Retinal pigment epithelial cell (primary cell): ENCODE data around the gene ZNF507.

Source experiments
- DNase-seq: peaks from one replicate; pipeline ENCODE4 v3.0.0-alpha.2; 2010; ENCODE audit warnings: low read depth
- H3K4me3 ChIP-seq: 2 replicates; pipeline ENCODE4 v1.5.1; 2011; ENCODE audit warnings: mild to moderate bottlenecking, low read length, control low read depth, moderate library complexity
- TF ChIP-seq, protein P1 (sequence below): conservative IDR thresholded peaks from 2 replicates; pipeline ENCODE4 v1.5.1; 2011; ENCODE audit warnings: low read depth, low read length, control low read depth, inconsistent platforms

ZNF507 gene

DNA sequence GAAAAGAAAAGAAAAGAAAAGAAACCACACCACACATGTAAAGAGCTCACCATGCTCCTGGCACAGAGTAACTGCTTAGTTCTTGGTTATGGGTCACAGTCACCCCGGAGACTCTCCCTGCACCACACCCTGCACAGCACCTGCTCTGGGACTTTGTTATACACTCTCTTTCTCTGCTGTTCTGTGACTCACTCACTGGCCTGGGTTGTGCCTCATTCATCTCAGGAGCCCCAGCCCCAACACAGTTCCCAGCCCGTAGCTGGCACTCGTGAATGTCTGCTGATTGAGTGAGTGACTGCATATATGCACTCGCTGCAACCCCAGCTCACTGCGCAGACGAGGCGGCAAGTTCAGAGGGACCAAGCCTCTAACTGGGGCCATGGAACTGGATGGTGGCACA is 22.9 kb upstream of the ZNF507 start:
- no peak for DNase-seq
- H3K4me3 ChIP-seq, result no peak overlapping the region
- TF ChIP-seq, protein P1, sequence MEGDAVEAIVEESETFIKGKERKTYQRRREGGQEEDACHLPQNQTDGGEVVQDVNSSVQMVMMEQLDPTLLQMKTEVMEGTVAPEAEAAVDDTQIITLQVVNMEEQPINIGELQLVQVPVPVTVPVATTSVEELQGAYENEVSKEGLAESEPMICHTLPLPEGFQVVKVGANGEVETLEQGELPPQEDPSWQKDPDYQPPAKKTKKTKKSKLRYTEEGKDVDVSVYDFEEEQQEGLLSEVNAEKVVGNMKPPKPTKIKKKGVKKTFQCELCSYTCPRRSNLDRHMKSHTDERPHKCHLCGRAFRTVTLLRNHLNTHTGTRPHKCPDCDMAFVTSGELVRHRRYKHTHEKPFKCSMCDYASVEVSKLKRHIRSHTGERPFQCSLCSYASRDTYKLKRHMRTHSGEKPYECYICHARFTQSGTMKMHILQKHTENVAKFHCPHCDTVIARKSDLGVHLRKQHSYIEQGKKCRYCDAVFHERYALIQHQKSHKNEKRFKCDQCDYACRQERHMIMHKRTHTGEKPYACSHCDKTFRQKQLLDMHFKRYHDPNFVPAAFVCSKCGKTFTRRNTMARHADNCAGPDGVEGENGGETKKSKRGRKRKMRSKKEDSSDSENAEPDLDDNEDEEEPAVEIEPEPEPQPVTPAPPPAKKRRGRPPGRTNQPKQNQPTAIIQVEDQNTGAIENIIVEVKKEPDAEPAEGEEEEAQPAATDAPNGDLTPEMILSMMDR, result no peak

DNA sequence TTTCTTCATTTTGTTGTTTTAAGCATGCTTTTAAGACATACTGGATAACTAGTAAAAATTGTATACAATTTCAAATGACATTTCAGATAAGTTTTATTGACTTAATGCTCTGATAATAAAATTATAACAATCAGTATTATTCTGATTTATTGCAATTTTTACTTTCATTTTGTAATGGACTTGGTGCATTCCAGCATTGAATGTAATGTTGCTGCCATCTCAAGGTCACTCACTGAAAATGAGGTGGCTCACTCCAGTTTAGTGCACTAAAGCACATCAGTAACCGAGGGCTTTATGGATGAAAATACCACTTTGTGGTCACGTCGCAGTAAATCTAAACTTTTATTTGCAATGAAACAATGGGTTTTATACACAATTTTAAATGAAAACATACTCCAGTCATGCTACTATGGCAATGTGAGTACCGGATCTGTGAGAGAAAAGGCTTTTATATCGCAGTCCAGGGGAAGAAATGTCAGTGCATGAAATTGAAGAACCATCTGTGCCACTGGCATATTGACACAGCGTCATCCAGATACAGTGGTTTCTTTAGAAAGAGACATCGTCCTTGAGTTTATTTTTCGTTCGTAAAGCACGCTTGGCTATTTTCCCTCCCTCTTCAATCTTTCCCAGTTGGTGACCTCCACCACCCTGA is 20.7 kb upstream of the ZNF507 start:
- DNase-seq, result no peak
- no peak overlapping the region for H3K4me3 ChIP-seq
- TF ChIP-seq, protein P1, result no peak

DNA sequence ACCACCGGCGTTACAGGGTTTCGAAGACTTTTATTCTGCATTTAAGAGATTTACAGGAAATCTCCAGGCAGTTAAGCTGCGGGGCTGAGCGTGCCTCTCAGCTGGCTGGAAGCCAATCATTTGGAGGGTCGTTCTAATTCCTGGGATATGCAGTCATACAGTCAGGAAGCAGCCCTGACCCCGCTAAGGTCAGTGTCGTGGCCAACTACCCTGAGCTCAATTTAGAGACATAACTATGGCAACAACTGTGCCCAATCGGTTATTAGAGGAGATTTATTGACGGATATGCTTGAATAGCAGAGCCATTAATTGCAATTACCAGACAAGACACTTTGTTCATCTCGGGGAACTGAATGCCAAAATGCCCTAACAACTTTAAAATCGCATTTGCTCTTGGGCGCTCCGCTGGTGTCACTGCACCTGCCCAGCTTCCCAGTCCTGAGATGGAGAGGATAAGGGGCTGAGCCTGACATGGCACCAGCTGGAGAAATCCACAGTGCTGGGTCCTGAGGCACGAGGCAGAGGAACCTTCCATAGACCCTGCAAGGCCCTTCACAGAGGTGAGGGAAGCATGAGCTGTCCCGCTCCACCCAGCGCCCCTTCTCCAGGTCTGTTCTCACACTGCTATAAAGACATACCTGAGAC is 15.1 kb upstream of the ZNF507 start:
- TF ChIP-seq, protein P1, result no peak
- H3K4me3 ChIP-seq, result no peak overlapping the region
- DNase-seq, result no peak

DNA sequence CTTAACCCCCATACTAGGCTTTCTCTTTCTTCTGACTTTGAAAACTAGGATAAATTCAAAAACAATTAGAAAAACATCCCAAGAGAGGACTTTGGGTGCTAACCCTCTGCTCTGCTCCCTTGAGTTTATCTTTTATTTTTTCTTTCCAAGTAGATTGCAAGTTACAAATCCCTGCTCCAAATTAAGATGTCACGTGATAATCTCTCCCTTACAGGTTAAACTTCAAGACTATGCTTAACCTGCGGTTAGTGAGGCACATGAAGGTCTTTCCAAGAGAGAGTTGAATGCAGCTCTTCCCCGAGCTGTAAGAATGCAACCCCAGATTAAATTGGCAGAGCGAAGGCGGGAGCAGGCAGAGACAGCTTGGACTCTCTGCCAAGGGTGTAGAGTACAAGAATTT is 12.2 kb upstream of the ZNF507 start:
- no peak for DNase-seq
- TF ChIP-seq, protein P1, result no peak
- H3K4me3 ChIP-seq, result no peak overlapping the region

DNA sequence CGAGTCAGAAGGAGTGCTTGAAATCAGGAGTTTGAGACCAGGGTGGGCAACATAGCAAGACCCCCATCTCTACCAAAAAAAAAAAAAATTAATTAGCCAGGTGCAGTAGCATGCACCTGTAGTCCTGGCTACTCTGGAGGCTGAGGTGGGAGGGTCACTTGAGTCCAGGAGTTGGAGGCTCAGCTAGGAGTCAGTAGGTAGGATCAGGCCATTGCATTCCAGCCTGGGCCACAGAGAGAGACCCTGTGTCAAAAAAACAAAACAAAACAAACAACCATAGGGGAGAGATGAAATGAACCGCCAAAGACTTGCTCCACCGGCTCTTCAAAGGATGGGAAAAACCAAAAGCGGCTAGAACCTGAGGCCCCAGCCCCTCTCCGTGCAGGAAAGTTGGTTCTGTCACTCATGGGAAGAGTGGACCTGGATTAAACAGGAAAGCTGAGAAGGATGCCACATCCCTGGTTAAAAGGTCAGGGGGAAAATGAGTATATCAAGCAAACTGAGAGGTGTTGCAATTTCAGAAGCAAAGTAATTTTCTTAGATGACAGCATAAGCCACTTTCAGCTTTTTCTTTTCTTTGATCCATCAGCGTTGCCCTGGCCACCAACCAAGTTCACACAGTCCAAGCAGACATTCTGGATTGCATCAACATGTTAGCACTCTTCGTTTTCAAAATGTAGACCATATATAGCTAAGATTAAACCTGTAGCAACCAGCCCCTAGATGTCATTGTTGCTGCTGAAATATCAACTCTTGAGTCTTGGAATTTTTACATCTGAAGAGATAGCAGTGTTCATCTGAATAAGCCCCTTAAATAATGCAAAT is 8.9 kb upstream of the ZNF507 start:
- H3K4me3 ChIP-seq, result peak overlapping the region; percentile 39
- TF ChIP-seq, protein P1, result no peak
- DNase-seq, result peak; percentile 54

DNA sequence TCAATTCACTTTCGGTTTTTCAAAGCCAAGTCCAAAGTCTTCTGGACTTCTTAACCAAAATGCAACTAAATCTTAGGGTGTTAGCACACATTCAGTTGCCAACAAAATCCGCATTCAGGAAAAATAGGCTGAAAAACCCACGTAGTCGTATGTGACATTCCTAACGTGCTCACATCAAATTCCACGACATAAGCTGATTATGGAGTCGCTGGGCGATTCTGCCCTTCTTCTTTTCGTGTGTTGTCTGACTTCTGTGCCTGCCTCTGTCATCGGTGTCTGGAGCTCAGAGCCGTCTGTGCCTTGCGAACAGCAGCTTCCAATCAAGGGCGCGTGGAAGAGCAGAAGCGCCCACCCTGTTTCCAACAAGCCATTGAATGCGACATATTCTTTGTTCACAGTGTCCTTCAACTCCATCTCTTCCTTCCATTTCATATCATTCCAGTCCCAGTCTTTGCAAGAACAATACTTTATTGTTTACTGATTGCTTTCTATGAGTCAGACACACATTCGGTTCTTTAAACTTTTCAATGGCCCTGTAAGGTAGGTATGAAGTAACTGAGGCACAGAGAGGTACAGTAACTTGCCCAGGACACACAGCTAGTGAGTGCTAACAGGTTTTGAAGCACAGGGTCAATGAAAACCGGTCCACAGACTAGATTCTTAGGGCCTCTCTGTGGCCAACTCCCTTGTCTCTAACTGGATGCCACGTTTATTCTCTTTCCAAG is 8.2 kb upstream of the ZNF507 start:
- DNase-seq, result peak; percentile 78
- peak overlapping the region; percentile 39 for H3K4me3 ChIP-seq
- TF ChIP-seq, protein P1, result no peak
